Measurements from ENCODE around the gene FER.

Gene FER

GRCh38 chr5:109177227-109177626, 429.5 kb downstream of the FER start:
- DNase-seq (ENCODE audit: low read depth, low spot score): no peak

DNA sequence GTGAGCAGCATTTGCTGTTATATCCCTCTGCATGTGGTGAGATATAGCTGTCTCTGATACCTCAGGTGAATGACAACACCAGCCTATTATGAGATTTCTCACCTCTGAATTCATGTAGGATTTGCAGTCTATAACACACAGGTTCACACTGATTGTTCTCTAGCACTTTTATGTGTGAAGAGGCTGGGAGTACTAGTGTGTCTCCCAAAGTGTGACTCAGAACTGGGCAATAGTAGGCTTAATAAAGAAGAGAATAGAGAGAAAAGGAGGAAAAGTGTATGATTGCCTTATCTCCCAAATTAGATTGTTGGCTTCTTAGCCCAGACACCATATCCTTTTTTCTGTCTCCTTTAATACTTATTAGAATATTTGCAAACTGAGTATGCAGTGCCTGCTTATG, 430.1 kb downstream of the FER start:
- DNase-seq (ENCODE audit: low read depth, low spot score): no peak

GRCh38 chr5:109180668-109181067, 433.0 kb downstream of the FER start:
- no peak for DNase-seq (ENCODE audit: low read depth, low spot score)

DNA sequence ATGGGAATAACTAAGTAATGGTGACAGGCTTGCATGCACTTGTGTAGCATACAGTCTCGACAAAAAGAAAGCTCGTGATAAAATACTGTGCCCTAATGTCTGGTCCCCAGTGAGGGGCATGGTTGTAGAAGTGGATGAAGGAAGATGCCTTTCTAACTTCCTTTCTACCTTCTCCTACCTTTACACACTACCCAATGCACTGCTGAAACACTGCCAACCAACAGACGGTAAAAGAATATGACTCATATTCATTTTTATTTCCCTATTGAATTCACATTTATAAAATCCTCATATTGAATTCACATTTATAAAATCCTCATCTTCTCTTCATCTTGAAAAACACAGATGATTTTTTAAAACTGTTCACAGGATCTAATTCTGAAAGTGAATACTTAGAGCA, 439.1 kb downstream of the FER start:
- DNase-seq (ENCODE audit: low read depth, low spot score): no peak

GRCh38 chr5:109191153-109191558, 443.5 kb downstream of the FER start:
- DNase-seq (ENCODE audit: low read depth, low spot score): peak; percentile 5

DNA sequence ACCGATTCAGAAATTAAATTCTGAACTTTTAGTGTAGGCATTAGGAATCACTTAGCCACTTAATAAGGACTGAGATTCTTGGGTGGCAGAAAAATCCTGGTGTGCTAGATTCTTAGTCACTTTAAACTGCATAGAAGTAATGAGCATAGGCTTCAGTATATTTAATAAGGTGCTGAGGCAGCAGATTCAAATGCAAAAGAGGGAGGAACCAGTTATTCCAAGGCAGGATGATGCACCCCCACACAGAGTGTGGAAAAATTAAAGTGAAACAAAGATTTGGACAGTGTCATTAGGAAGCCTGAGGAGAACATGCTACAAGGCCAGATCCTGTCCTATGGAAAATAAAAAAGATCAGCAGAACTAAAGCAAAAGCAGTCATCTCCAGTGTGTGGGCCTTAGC, 444.3 kb downstream of the FER start:
- no peak for DNase-seq (ENCODE audit: low read depth, low spot score)

DNA sequence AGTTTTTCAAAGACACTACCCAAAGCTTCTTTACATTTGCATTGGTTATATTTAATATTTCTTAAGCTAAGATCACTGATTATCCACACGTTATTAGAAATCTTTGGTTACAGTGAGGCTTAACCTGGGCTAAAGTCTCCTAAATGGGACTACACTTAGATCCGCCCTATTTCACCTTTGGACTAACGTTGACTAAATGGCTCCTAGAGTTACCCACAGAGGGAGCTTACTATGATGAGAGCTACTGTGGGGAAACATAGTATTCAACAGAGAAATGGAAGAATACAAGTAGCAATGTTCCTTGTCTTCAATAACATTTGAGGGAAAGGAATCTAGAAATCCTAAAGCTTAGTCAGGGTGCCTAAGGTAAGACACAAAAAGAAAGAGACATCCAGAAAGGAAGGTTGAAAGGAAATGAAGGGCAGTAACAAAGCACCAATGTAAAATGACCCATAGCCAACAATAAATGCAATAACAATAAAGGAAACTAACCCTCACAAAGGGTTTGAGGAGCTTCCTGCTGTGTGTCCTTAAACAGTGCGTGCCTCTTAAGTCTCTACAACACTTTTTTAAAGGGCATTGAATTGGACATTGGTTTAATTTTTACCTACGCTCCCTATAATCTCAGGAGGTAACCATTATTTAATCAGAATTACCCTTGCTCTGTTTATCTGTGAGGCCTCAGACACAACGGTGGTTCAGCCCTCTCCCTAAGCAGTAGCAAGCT, 445.0 kb downstream of the FER start:
- no peak for DNase-seq (ENCODE audit: low read depth, low spot score)

DNA sequence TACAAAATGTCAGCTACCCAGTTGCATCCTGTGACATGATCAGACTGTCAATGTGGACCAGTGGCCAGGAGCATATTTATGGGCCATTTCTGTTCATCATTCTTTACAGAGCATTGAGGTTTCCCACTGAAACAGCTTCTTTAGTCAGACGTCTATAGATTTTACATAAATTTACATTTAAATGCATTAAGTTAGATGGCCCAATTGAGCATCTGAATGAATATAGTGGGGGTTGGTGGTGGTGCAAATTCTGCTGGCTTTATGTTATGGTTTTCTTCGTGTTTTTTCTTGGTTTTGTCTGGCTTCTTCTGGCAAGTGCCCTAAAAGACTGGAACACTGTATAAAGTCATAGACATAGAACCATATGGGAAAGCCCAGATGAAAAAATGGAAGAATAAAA, 448.0 kb downstream of the FER start:
- no peak for DNase-seq (ENCODE audit: low read depth, low spot score)

GRCh38 chr5:109196087-109196822, 448.6 kb downstream of the FER start:
- peak; percentile 4 for DNase-seq (ENCODE audit: low read depth, low spot score)

DNA sequence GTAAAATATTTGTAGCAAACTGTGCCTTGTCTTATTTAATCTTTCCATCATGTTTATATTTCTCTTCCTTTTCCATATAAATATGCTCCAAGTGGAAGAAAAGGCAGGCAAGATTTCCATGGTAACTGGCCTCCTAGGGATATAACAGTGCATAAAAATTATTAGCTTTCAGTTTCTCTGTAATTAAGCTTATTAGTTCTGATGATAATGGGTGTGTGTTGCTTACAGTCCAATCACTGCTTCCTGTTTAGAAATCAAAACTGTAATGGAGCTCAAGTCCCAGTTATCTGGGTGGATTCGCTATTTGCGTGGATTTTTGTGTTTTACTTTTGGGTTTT, 449.1 kb downstream of the FER start:
- DNase-seq (ENCODE audit: low read depth, low spot score): no peak

- DNase-seq (ENCODE audit: low read depth, low spot score): peak; percentile 23
Observed at GRCh38 chr5:109199289-109199688, 451.6 kb downstream of the FER start.

- DNase-seq (ENCODE audit: low read depth, low spot score): peak; percentile 14
Observed at GRCh38 chr5:109199799-109200620, 452.3 kb downstream of the FER start.

DNA sequence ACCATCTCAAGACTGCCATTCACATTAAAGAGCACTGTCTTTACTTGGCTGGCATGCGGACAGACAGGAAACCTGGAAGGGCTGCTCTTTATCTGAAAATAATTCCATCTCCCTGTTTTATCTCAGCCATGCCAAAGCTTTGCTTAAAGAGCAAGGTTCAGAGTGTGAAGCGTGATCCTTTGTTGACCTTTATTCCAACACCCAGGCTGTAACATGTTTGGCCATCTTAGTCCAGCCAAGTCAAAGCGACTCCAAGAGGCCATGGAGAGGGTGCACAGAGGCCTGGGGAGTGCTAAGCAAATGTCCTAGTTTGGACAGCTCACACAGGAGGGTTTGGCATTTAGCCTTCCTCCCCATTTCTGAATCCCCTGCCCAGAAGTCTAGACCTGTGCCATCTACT, 467.3 kb downstream of the FER start:
- no peak for DNase-seq (ENCODE audit: low read depth, low spot score)

GRCh38 chr5:109218818-109219217, 471.1 kb downstream of the FER start:
- DNase-seq (ENCODE audit: low read depth, low spot score): no peak

- DNase-seq (ENCODE audit: low read depth, low spot score): peak; percentile 36
Observed at GRCh38 chr5:109223531-109223930, 475.8 kb downstream of the FER start.

DNA sequence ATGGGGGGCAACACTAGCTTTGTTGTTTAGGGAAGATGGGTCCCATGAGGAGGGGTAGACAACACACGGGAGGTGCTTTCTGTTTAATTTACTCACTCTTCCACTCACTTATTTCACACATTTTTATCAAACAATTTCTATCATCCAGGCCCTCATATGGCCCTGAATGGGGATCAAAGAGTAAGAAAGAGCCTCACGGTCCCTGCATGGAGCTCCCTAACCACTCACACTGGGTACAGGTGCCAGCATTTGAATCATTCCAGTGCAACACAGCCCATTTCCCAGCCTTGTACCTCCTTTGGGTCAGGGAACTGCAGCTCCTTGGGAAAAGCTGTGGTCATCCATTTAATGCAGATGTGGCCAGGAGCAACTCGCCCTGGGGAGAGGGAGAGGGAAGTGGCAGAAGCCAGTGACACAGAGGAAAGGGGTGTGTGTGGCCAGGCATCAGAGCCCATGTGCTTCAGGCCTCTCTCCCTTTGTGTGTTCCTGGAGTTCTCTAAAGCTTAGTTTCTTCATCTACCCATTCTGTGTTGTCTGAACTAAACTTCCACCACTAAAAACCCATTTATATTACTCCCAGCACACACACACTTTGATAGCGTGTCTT, 476.7 kb downstream of the FER start:
- no peak for DNase-seq (ENCODE audit: low read depth, low spot score)

- DNase-seq (ENCODE audit: low read depth, low spot score): no peak
Observed at GRCh38 chr5:109225716-109226625, 478.3 kb downstream of the FER start.

DNA sequence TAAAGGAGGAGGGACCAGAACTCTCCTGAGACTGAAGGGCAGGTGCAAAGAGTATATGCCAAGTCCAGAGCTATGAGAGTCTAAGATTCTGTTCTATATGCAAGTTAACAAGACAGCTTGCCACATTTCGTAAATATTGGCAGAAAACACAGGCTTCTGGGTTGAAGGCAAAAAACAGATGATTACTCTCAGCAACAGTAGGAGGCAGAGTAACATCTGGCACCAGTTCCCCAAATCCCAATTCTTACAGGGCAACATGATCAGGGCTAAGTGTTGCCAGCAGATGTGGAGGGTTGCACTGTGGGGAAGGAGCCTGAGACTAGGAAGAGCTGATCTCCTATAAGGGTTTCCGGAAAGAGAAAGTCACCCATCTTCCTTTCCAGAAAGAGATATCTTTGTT, 482.7 kb downstream of the FER start:
- no peak for DNase-seq (ENCODE audit: low read depth, low spot score)

GRCh38 chr5:109231331-109231730, 483.6 kb downstream of the FER start:
- DNase-seq (ENCODE audit: low read depth, low spot score): no peak

DNA sequence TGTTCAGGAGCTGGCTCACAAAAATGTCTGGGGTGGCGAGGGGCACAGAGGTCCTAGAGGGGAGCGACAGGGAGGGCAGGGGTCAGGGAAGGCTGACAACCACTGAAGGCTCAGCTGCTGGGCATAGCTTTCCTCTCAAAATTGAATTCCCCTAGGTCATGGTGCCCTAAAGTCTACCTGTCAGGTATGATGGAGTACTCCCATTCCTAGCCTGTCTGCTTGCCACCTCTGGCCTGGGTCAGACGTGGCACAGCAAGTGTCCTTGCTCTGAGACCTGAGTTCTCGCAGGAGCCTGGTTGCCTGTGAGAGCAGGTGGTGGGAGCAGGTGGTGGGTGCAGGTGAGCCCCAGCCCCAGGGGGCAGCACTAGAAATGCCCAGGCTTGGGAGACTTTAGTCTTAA, 486.7 kb downstream of the FER start:
- DNase-seq (ENCODE audit: low read depth, low spot score): no peak

DNA sequence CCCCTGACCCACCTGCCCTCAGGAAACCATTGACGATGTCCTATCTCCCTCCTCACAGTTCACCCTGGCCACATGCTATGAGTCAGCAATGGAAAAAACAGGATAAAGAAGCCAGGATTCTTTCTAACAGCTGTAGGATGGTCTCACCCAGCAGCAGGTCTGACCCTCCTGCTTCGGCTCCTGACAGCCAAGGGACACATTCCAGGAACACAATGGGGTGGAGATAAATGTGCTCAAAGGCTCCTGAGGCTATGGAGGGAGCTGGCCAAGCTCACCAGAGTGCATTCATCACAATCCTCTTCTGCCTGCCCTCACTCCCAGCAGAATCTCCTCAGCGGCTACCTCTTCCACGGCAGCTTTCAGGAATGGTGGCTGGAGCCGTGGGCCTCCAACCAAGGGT, 491.8 kb downstream of the FER start:
- peak; percentile 92 for DNase-seq (ENCODE audit: low read depth, low spot score)

All from ELF-1 (cell line).